ENCODE data around the gene TMEM26.

The TMEM26 gene

DNA sequence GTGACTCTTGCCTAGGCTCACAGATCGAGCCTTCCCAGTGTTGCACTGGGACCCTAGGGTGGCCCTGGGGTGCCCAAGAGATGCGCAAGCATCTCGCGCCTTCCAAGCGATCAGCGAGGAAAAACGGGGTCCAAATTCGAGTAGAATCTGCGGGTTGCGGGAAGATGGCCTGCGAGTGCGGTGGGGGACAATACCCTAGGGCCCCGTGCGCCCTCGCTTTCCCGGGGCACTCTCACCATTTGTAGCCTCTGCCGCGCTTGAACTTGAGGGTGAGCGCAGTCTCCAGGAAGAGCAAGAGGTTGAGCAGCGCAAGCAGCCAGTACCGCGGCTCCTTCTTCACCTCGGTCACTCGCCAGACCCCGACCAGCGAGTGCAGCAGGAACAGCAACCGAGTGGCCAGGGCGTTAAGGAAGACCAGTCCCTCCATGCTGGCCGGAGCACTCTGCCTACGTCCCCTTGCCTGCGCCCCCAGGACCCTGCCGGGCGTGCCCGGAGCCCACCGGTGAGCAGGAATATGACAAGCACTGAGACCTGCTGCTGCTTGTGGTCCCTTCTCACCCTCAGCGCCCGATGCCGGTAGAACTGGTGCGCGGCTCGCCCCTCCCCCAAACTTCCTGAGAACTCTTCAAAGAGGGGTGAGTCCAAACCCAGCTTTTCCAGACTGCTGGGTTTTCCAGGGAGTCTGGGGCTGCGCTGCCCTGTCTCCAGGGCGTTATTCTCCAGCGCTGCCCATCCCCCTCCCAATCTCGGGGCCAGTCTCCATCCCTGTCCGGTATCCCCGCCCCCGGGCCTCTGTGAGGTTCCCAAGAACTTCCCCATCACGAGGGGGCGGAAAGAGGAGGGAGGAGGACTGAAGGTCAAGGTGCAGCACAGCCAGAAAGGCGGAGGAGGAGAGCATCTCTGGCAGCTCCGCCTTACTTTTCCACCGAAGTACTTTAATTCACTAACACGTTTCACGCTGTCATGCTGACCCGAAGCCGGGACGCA lies at the start of gene TMEM26:
Gene TMEM26 (minus strand): TSS at position 727 of the 987 bp plus-strand sequence. CDS start 300 bp downstream, at position 427.
- H3K27me3 ChIP-seq (ENCODE audit: insufficient read depth, poor library complexity, severe bottlenecking) = peaks cover 12% of the 10 kb centered on the region
- TF ChIP-seq, protein P1, sequence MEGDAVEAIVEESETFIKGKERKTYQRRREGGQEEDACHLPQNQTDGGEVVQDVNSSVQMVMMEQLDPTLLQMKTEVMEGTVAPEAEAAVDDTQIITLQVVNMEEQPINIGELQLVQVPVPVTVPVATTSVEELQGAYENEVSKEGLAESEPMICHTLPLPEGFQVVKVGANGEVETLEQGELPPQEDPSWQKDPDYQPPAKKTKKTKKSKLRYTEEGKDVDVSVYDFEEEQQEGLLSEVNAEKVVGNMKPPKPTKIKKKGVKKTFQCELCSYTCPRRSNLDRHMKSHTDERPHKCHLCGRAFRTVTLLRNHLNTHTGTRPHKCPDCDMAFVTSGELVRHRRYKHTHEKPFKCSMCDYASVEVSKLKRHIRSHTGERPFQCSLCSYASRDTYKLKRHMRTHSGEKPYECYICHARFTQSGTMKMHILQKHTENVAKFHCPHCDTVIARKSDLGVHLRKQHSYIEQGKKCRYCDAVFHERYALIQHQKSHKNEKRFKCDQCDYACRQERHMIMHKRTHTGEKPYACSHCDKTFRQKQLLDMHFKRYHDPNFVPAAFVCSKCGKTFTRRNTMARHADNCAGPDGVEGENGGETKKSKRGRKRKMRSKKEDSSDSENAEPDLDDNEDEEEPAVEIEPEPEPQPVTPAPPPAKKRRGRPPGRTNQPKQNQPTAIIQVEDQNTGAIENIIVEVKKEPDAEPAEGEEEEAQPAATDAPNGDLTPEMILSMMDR (IDR thresholded peaks at IDR 0.05; ENCODE audit: poor library complexity, severe bottlenecking) = no peak
- H3K9me3 ChIP-seq (ENCODE audit: severe bottlenecking) = no peaks in the 10 kb centered on the region
- no peaks in the 10 kb centered on the region for H3K36me3 ChIP-seq (ENCODE audit: low read depth)
- H3K4me1 ChIP-seq (ENCODE audit: insufficient read depth, poor library complexity, severe bottlenecking) = no peaks in the 10 kb centered on the region
- peak; percentile 64 for ATAC-seq (ENCODE audit: low read depth)
- H3K27ac ChIP-seq (ENCODE audit: poor library complexity, severe bottlenecking) = no peak within 1 kb of the TSS
- peak; percentile 55 for DNase-seq (ENCODE audit: low spot score)
- peak within 1 kb of the TSS; percentile 25 for H3K4me3 ChIP-seq (ENCODE audit: severe bottlenecking)

DNA sequence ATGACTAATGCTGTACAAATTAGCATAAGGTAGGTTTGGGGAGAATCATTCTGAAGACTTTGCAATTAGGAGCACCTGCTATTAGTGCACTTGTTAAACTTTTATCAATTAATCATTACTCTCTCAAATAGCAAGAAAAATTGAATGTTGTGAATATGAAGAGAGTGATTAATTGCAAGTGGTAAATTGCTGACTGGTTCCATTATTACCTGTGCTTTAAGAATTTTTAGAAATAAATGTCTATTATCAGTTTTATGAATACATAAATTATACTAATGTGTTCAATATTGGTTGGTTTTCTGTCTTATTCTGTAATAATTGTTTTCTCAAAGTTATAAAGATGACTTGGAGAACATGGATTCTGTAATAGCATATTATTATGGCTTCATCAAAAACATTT lies 47.3 kb upstream of the TMEM26 start:
- Histone ChIP-seq H3K27me3 (ENCODE audit: insufficient read depth, poor library complexity, severe bottlenecking) (no peaks in the 10 kb centered on the region), H3K36me3 (ENCODE audit: low read depth) (no peaks in the 10 kb centered on the region), H3K4me1 (ENCODE audit: insufficient read depth, poor library complexity, severe bottlenecking) (peaks cover 3% of the 10 kb centered on the region), H3K27ac (ENCODE audit: poor library complexity, severe bottlenecking) (no peak overlapping the region), H3K9me3 (ENCODE audit: severe bottlenecking) (no peaks in the 10 kb centered on the region), H3K4me3 (ENCODE audit: severe bottlenecking) (no peak overlapping the region)
- ATAC-seq (ENCODE audit: low read depth) (no peak), DNase-seq (ENCODE audit: low spot score) (no peak)
- TF ChIP-seq, protein P1 (IDR thresholded peaks at IDR 0.05; ENCODE audit: poor library complexity, severe bottlenecking) = no peak

DNA sequence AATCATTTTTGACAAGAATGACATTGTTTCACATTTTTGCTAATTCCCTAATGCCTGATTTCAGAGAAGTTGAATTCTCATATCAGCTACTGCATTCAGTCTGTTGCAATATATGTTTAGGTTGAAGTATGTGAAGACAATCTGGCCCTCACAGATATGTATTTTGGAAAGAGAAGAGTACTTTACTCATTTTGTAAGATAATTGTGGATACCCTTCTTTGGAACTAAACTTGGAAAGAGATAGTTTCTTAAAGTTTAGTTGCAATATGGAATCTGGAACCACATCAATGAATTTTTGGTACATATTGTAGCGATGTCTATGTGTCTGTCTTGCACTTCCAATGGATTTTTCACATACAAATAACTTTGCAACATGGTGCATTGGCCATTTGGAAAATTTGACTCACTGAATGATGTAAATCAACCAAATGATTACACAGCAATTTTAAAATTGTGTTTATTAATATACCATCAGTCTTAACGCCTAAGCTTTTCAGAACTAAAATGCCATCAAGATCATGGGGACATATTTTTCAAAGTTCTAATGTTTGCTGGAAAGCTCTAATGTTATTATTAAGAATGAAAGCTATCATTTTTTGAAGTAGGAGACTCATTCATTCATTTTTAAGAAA lies 39.3 kb upstream of the TMEM26 start:
- ATAC-seq (ENCODE audit: low read depth) (no peak), DNase-seq (ENCODE audit: low spot score) (no peak)
- H3K27me3 ChIP-seq (ENCODE audit: insufficient read depth, poor library complexity, severe bottlenecking) = no peaks in the 10 kb centered on the region
- TF ChIP-seq, protein P1 (IDR thresholded peaks at IDR 0.05; ENCODE audit: poor library complexity, severe bottlenecking) = no peak
- no peak overlapping the region for H3K4me3 ChIP-seq (ENCODE audit: severe bottlenecking)
- no peaks in the 10 kb centered on the region for H3K9me3 ChIP-seq (ENCODE audit: severe bottlenecking)
- H3K4me1 ChIP-seq (ENCODE audit: insufficient read depth, poor library complexity, severe bottlenecking) = peaks cover 5% of the 10 kb centered on the region
- H3K36me3 ChIP-seq (ENCODE audit: low read depth) = no peaks in the 10 kb centered on the region
- H3K27ac ChIP-seq (ENCODE audit: poor library complexity, severe bottlenecking) = no peak overlapping the region

DNA sequence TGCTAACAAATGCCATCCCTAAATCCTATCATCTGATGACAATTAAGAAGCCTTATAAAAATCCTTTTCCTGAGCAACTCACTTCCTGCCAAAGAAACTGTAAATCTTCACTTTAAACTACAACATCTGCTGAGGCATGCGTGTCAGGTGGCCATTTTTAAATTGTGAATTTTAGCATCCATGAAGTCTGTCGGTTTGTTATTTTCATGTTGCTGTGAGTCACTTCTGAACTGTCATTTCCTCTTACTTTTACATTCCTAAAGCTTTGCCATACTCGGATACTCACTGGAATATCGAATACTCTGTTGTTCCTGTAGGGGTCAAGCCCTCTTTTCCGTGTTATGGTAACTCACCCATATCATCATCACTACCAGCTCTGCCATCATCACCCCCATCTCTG lies 34.3 kb upstream of the TMEM26 start:
- peaks cover 10% of the 10 kb centered on the region for H3K4me1 ChIP-seq (ENCODE audit: insufficient read depth, poor library complexity, severe bottlenecking)
- DNase-seq (ENCODE audit: low spot score) (no peak), ATAC-seq (ENCODE audit: low read depth) (peak; percentile 76)
- H3K4me3 ChIP-seq (ENCODE audit: severe bottlenecking) = no peak overlapping the region
- H3K9me3 ChIP-seq (ENCODE audit: severe bottlenecking) = no peaks in the 10 kb centered on the region
- no peaks in the 10 kb centered on the region for H3K27me3 ChIP-seq (ENCODE audit: insufficient read depth, poor library complexity, severe bottlenecking)
- TF ChIP-seq, protein P1 (IDR thresholded peaks at IDR 0.05; ENCODE audit: poor library complexity, severe bottlenecking) = no peak
- H3K36me3 ChIP-seq (ENCODE audit: low read depth) = no peaks in the 10 kb centered on the region
- no peak overlapping the region for H3K27ac ChIP-seq (ENCODE audit: poor library complexity, severe bottlenecking)
